Myocyte (in vitro differentiated cells): ENCODE measurements around the gene FNIP1. TPM values are rescaled to one million over a fixed set of nuclear protein-coding genes. Genes with fewer than 3 reads are reported as not detected.
"Not testable (repeated sequence)": the region's sequence is repeated elsewhere in the genome, so short reads cannot be mapped to it uniquely, and the experiment has no call there.

Experiments used
- DNase-seq: peaks from one replicate; pipeline ENCODE4 v3.0.0-alpha.2; 2012; ENCODE audit warnings: low read depth
- total RNA-seq: library from RNA; depleted of rRNA; stranded (reverse); fragments of >200 nt; gene quantifications from 2 replicates; pipeline ENCODE4 v1.2.3, GENCODE V29; 2014

The FNIP1 gene
- total RNA-seq, 1 donor from 2014 or later = 77.2 TPM

DNA sequence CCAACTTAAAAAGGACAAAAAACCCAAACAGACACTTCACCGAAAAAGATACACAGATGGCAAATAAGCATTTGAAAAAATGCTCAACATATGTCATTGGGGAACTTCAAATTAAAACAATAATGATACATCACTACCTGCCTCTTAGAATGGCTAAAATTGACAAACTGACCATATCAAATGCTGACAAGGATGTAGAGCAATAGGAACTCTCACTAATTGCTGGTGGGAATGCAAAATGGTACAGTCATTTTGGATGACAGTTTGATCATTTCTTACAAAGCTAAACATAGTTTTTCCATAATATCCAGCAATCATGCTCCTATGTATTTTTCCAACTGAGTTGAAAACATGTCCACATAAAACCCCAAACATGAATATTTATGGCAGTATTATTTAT is 102.9 kb downstream of the FNIP1 start:
- DNase-seq = no peak

DNA sequence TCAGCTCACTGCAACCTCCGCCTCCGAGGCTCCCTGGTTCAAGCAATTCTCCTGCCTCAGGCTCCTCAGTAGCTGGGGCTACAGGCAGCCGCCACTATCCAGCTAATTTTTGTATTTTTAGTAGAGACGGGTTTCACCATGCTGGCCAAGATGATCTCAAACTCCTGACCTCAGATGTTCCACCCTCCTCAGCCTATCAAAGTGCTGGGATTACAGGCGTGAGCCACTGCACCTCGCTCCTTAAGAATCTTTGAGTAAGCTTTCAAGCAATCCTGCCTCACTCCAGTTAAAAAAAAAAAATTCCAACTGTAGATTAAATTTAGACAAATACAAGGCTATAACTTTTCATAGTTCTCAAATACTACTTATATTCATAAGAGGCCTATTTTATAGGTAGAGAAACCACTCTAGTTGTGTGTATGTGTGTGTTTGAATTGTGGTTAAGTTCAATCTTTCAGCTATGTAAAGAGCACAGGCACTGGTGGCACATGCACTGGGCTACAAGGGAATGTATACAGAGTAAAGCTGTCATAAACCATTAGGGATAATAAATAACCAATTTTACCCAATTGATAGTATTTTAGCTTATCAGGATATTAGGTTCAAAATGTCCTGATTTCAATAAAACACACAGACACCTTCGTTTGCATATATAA is 111.2 kb downstream of the FNIP1 start:
- no peak for DNase-seq

- no peak for DNase-seq
These were observed 112.2 kb downstream of the FNIP1 start for GRCh38 chr5:131684595-131684994.

DNA sequence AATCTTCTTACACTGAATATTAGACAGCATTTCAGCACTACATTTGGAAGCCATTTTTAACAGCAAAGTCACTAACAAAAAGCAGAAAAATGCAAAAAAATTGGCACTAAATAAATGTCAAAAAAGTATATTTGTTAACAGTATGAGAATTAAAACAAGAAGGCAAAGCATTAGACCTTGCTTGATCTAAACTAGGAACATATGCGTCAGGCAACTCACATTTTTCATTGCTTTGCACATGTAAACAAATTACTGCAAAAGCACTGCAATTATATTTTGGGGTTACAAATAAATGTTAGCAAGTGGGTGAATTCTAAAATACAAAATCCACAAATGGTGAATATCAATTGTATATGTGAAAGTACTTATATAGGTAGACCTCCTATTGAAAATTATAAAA is 112.8 kb downstream of the FNIP1 start:
- no peak for DNase-seq

- no peak for DNase-seq
These were observed 114.0 kb downstream of the FNIP1 start for GRCh38 chr5:131682826-131683225.

GRCh38 chr5:131682175-131682574 is 114.6 kb downstream of the FNIP1 start:
- no peak for DNase-seq

DNA sequence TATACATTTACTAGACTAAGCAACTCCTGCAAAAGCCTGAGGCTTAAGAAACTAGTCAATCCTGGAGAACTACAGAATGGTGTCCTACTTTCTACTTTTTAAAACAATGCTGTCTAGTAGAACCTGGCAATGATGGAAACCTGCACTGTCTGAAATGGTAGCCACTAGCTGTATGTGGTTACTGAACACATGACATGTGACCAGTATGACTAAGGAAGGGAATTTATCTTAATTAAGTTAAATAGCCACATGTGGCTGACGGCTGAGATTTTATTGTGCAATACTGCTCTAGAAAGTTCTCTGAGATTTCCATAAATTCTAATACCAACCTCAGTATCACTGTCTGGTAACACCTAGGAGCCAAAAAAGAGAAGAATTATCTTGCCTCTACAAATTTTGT is 116.9 kb downstream of the FNIP1 start:
- peak; percentile 42 for DNase-seq

DNA sequence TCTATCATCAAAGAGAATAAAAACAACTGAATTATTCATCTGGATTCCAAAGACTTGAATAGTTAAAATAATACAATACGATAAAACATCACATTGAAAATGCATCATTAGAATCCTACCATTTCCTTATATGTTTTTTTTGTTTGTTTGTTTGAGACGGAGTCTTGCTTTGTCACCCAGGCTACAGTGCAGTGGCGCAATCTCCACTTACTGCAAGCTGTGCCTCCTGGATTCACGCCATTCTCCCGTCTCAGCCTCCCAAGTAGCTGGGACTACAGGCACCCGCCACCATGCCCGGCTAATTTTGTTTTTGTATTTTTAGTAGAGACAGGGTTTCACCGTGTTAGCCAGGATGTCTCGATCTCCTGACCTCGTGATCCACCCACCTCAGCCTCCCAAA is 118.5 kb downstream of the FNIP1 start:
- not testable (repeated sequence) for DNase-seq

DNA sequence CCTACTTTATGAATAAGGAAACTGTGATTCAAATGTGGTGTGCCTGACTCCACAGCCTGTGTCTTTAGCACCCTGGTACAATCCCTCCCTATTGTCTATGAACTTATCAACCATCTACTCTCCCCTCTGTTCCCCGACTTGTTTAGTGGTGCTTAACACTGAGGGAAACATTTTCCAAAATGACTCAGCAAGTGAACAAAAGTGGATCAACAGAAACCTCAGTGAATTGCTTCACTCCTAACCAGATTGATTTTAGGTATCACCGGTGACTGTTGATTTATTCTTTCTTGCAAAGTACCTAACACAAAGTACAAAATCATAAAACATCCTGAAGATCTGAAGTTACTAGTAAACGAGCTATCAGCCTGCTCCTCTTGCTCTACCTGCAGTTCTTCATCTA is 119.7 kb downstream of the FNIP1 start:
- DNase-seq = no peak

DNA sequence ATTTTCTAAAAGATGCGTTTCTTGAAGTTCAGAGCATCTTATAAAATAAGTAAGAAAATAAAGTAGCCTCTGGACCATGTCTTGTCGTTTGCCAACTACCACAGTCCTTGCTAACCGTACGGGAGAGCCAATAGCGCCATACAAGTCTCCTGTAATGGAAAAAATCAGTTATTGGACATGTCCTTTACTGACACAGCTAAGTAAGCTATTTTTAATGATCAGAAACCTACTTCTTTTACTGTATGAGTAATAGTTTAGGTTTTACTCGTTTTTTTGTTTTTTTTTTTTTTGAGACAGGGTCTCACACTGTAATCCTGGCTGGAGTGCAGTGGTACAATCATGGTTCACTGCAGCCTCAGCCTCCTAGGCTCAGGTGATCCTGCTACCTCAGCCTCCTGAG is 124.0 kb downstream of the FNIP1 start:
- no peak for DNase-seq

DNA sequence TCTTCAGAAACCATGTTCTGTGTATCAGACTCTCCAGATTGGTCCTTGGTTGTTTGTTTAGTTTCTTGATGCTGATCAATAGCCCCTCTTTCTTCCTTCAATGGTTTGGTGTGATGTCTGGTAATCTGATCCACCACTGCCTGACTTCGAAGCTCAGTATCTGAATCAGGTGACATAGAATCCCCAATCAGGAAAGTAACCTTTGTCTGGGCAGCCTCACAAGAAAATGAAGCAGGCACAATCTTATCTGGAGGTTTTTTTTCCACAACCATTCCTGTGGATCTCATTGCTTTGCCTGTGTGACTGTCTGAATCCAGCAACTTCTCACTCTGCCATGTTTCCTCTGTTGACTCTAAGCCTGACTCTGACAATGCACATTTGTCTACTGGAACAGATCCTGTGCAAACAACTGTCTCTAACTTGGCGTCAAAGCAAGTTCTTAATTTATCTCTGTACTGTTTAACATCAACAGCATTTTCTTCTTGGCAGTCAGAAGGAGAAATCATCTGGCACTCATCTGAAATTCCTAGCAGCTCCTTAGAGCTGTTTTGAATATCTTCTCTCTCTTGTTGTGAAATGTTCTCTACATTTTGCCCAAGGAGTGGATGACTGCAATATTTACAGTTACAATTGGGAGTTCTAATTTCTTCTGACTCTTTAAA is 124.7 kb downstream of the FNIP1 start:
- DNase-seq = peak; percentile 74

GRCh38 chr5:131671409-131671808 is 125.4 kb downstream of the FNIP1 start:
- DNase-seq = no peak

DNA sequence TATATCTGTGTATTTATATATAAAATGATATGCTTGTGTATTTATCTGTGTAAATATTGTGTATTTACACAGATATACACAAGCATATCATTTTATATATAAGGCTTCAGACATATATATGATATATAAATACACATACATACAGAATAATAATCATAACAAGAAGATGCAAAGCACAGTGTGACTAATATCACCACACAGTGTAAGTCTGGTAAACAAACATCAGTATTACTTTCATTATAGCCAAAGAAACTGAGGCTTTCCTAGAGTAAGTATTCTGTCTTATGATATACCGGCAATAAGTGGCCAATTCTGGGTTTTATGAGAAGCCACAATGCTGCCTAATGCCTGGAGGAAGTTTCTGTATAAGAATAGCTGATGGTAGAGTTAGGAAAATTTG is 131.9 kb downstream of the FNIP1 start:
- no peak for DNase-seq

- no peak for DNase-seq
These were observed 134.9 kb downstream of the FNIP1 start for GRCh38 chr5:131661933-131662332.

GRCh38 chr5:131659841-131660240 is 137.0 kb downstream of the FNIP1 start:
- no peak for DNase-seq

- DNase-seq = no peak
These were observed 137.5 kb downstream of the FNIP1 start for GRCh38 chr5:131659290-131659689.

DNA sequence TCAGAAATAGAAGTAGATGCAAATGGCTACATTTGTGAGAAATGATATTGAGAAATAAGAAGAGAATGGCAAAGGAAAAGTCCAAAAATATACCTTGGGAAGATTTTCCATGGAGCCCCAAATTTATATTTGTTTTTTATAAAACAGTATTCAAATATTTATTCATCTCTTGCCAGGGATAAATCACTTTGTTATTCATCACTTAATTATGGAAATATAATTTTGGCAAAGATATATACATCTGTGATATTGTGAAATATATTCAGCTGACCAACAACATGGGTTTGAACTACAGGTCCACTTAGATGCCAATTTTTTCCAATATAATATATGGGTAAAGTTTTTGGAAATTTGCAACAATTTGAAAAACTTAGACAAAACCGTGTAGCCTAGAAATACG is 142.0 kb downstream of the FNIP1 start:
- DNase-seq = no peak

DNA sequence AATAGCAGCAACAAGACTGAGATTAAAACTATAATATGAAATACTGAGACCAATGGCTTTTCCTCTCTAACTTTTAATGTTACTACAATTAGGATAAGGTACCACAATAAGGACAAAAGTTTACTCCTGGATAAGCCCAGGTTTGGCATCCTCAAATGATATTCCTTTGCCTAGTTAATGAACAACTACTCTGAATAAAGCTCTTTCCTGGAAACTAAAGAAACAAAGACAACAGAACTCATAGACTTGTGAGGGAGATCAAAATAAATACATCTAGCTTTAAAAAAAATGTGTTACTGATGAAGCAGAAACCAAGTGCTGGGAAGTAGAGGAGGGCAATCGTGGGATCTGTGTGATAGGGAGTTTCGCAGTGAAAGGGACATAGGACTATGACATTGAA is 142.5 kb downstream of the FNIP1 start:
- DNase-seq = no peak

DNA sequence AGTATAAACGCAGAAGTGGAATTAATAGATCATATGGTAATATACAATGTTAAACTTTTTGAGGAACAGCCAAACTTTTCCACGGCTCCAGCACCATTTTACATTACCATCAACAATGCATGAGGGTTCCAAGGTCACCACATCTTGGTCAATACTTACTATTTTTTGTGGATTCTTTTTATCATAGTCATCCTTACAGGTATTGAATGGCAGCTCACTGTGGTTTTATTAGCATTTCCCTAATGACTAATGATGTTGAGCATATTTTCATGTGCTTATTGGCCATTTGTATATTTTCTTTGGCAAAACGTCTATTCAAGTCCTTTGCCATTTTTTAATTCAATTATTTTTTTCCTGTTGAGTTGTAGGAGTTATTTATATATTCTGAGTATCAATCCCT is 147.7 kb downstream of the FNIP1 start:
- no peak for DNase-seq

- DNase-seq = no peak
These were observed 149.6 kb downstream of the FNIP1 start for GRCh38 chr5:131647048-131647769.

DNA sequence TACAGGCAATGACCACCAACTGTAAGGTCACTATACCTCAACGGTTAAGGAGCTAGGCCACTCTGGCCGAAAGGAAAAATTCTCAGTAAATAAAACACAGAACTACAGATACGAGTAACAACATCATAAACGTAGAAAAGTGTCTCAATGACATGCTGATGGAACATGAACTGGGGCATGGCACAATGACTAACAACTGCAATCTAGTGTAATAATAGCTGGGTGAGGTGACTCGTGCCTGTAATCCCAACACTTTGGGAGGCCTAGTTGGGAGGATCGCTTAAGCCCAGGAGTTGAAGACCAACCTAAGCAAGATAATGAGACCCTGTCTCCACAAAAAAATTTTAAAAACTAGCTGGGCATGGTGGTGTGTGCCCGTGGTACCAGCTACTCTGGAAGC is 152.0 kb downstream of the FNIP1 start:
- no peak for DNase-seq

DNA sequence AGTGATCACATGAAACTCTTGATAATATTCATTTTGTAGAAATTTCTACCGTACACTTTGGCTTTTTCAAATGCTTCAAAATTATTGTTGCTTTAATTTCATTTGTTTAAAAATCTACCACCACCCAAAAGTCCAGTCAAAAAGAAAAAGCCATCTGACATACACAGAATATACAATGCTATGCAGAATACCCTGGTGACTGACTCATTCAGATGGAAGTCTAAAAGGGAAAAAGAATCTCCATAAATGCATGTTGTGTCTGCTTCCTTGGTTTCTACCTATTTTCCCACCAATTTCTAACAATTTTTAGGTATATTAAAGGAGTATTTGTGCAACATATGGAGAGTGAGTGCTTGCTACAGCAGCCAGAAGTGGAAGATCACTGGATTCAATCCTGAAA is 152.4 kb downstream of the FNIP1 start:
- no peak for DNase-seq

DNA sequence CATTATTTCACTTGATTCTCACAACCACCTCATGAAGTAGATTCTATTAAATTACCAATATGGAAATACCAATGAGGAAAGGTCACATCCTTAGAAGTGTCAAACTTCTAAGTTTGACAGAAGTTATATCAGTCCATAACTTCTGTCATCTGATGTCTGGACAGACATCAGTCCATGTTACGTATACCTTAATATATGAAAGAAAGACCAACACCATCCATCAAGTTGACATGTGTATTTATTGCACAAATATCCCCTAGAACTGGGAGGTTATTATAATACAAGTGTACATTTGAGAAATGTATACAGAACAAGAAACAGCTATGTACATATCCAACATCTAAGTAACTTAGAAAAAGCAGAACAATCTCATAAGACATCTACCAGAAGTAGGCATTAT is 155.3 kb downstream of the FNIP1 start:
- DNase-seq = no peak
